Measurements from ENCODE around the gene RPS6KA5.

Gene RPS6KA5

GRCh38 chr14:90936757-90937440 is 123.5 kb downstream of the RPS6KA5 start:
- DNase-seq: no peak

- DNase-seq: no peak
Observed at GRCh38 chr14:90924621-90925340, 135.7 kb downstream of the RPS6KA5 start.

- no peak for DNase-seq
Observed at GRCh38 chr14:90922141-90922540, 138.3 kb downstream of the RPS6KA5 start.

DNA sequence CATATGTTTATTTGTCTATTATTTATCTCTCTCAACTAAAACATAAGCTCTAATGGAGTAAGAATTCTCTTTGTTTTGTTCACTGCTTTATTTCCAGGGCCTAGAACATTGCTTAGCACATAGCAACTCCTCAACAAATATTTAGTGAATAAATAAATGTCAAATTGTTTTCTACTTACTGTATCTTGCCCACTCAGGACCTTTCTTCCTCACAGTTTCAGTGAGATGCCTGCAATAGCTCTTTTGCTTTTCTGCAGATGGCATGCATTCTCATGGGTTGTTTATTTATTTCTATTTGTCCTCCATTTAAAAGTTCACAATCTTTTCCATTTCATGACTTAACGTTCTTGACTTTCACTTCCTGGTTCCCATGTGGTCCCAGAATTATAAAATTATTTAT is 149.3 kb downstream of the RPS6KA5 start:
- peak; percentile 3 to 62 (median 26) for DNase-seq

DNA sequence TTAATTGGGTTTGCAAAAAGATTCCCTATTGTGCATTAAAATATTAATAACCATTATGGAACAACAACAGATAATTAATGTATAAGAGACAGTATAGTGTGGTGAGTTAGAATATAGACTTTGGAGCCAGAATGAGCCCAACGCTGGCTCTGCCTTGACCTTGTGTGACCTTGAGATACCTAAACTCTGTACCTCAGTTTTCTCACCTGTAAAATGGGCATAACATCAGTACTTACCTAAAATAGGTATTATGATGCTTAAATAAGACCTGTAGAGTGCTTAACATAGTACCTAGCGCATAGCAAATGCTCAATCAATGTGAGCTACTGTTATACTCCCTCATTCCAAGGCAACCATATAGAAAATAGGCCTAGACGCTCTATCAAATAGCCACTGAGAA is 153.3 kb downstream of the RPS6KA5 start:
- DNase-seq: no peak

- no peak for DNase-seq
Observed at GRCh38 chr14:90905531-90905930, 154.9 kb downstream of the RPS6KA5 start.

GRCh38 chr14:90903101-90903500 is 157.3 kb downstream of the RPS6KA5 start:
- DNase-seq: peak; percentile 66 to 79 (median 74)

GRCh38 chr14:90900476-90901083 is 159.9 kb downstream of the RPS6KA5 start:
- DNase-seq: peak in 2 of 4 experiments; percentile 28 to 40

GRCh38 chr14:90897022-90897421 is 163.4 kb downstream of the RPS6KA5 start:
- DNase-seq: no peak

DNA sequence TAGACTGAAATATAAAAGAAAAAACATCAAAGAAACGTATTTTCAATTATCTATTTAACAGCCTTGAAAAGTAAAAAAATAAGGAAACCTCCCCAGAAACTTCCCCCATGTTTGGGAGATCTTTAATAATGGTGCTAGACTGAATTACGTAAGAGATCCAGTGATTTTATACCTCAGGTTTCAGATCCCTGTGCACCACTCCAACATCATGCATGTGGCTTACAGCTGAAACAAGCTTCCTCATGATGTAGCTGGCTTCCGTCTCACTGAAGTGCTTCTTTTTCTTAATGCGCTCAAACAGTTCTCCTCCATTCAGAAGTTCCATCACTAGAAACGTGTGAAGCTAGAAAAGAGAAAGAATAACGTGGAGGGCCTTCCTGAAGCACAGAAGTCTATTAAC is 166.2 kb downstream of the RPS6KA5 start:
- DNase-seq: peak; percentile 44 to 75 (median 54)

DNA sequence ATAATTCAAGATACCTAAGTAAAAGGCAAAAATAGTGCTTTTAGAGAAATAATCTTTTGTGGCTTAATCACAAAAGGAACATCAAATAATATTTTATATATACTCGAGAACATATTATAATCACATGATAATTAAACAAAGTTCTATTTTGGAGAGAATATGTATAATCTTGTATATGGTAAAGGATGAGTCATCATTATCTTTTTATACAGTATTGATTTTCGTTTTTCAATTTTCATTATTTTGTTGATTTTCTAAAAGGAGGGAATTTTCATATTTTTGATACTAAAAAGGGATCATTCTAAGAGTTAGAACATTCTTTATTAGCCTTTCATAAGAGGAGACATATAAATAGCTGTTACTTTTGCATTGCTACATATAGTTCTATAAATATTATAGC is 166.9 kb downstream of the RPS6KA5 start:
- no peak for DNase-seq

DNA sequence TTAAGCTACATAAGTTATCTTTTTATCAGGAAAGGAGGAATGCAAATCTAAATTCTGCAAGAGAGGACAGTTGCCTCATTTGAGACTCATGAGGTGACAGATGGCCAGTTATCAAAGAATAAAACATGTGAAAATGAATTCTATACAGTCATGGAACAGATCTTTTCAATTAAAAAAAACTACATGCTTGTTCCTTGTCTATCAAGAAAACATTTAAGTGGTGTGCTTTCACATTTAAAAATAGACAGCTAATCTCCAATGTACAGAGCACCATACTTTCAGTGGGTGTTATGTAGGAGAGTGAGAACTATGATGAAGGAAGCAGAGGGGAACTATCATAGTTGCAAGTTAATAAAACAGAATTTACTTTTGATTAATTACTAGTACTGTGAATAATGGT is 167.5 kb downstream of the RPS6KA5 start:
- DNase-seq: peak in 2 of 4 experiments; percentile 26 to 34

GRCh38 chr14:90891326-90891725 is 169.1 kb downstream of the RPS6KA5 start:
- DNase-seq: no peak

DNA sequence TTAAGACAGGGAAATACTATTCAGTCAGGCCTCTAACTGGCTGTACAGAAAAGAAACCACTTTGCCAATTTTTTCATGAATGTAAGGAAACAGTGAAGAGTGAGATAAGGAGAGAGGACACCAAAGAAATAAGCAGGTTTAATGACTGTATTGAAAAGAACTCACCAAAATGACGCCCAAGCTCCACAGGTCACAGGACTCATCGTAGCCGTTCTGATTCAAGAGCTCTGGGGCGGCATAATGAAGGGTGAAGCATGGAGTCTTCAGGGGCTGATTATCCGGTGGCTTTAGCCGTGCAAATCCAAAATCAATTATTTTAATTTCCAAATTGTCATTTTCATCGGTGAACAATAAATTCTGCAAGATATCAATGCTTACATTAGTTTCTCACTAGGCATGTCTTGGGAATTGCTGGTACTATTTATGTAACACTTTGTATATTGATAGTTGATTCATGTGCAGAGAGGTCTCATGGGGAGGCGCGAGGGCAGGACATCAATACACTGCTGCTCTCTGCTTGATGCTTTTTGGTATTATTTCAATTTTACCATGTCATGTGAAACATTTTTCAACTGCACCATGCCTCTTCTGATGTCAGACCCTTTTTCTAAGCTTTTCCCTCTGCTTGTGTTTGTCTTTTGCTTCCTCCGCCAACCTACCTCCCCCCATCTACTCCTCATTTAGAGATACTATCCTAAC is 170.0 kb downstream of the RPS6KA5 start:
- DNase-seq: no peak

- DNase-seq: no peak
Observed at GRCh38 chr14:90886297-90886815, 174.1 kb downstream of the RPS6KA5 start.

- DNase-seq: no peak
Observed at GRCh38 chr14:90883782-90884181, 176.7 kb downstream of the RPS6KA5 start.

DNA sequence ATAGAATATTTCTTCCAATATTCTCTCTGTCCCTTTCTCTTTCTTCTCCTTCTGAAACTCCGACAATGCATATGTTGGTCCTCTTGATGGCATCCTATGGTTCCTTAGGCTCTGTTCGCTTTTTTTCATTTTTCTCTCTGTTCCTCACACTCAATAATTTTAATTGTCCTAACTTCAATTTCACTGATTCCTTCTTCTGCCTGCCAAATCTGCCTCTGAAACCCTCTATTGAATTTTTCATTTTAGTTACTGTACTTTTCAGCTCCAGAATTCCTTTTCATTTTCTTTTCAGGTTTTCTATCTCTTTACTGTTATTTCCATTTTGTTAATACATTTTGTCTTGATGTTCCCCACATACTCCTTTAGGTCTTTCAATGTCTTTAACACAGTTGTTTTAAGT is 177.2 kb downstream of the RPS6KA5 start:
- no peak for DNase-seq

DNA sequence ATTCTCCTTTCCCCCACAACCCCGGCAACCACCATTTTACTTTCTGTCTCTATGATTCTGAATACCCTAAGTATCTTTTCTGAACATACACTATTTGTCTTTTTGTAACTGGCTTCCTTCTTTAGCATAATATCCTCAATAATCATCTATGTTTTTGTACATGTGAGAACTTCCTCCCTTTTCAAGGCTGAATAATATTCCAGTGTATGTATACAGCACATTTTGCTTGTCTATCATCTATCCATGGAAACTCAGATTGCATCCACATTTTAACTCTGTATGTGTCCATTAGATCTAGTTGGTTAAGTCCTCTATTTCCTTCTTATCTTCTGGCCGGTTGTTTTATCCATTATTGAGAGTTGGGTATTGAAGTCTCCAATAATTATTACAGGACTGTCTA is 180.2 kb downstream of the RPS6KA5 start:
- DNase-seq: no peak

- no peak for DNase-seq
Observed at GRCh38 chr14:90874599-90874998, 185.8 kb downstream of the RPS6KA5 start.

GRCh38 chr14:90871605-90872233 is 188.7 kb downstream of the RPS6KA5 start:
- peak in 2 of 4 experiments; percentile 28 to 38 for DNase-seq

GRCh38 chr14:90870950-90871604 is 189.4 kb downstream of the RPS6KA5 start:
- DNase-seq: no peak

GRCh38 chr14:90867501-90867900 is 192.9 kb downstream of the RPS6KA5 start:
- DNase-seq: peak in 2 of 4 experiments; percentile 7 to 17
